Stimulated activated CD4-positive, alpha-beta T cell treated with anti-CD3 and anti-CD28 coated beads, Interleukin-2, amount 100 ng/mL, for 24 hours (primary cell): ENCODE data around the gene CFAP410.

ENCODE experiments used
- DNase-seq, 2 donors: peaks; one replicate each; pipeline ENCODE4 v3.0.0-alpha.2; 2020

Gene CFAP410

GRCh38 chr21:44338971-44339910 lies at the start of gene CFAP410:
Gene CFAP410 (minus strand): TSS chr21:44339390. CDS start chr21:44339194, 196 bp downstream.
- peak; percentile 94 for DNase-seq

- no peak for DNase-seq
Observed at GRCh38 chr21:44384968-44385367, 45.8 kb upstream of the CFAP410 start.

GRCh38 chr21:44383216-44383615 lies 44.0 kb upstream of the CFAP410 start:
- no peak for DNase-seq

- no peak for DNase-seq
Observed at GRCh38 chr21:44382536-44382935, 43.3 kb upstream of the CFAP410 start.

GRCh38 chr21:44381874-44382273 lies 42.7 kb upstream of the CFAP410 start:
- no peak for DNase-seq

- DNase-seq, result no peak
Observed at GRCh38 chr21:44380876-44381275, 41.7 kb upstream of the CFAP410 start.

- DNase-seq, result no peak
Observed at GRCh38 chr21:44379991-44380865, 41.0 kb upstream of the CFAP410 start.

- no peak for DNase-seq
Observed at GRCh38 chr21:44379515-44379848, 40.3 kb upstream of the CFAP410 start.

GRCh38 chr21:44378646-44379514 lies 39.7 kb upstream of the CFAP410 start:
- DNase-seq, result no peak

GRCh38 chr21:44377922-44378645 lies 38.9 kb upstream of the CFAP410 start:
- no peak for DNase-seq

- no peak for DNase-seq
Observed at GRCh38 chr21:44377201-44377921, 38.2 kb upstream of the CFAP410 start.

- no peak for DNase-seq
Observed at GRCh38 chr21:44376606-44377005, 37.4 kb upstream of the CFAP410 start.

GRCh38 chr21:44375761-44376241 lies 36.6 kb upstream of the CFAP410 start:
- no peak for DNase-seq

- no peak for DNase-seq
Observed at GRCh38 chr21:44375281-44375651, 36.1 kb upstream of the CFAP410 start.

- DNase-seq, result no peak
Observed at GRCh38 chr21:44374601-44375280, 35.6 kb upstream of the CFAP410 start.

GRCh38 chr21:44372616-44373015 lies 33.4 kb upstream of the CFAP410 start:
- DNase-seq, result no peak

- no peak for DNase-seq
Observed at GRCh38 chr21:44371596-44371995, 32.4 kb upstream of the CFAP410 start.

GRCh38 chr21:44370786-44371410 lies 31.7 kb upstream of the CFAP410 start:
- no peak for DNase-seq

- DNase-seq, result no peak
Observed at GRCh38 chr21:44370027-44370735, 31.0 kb upstream of the CFAP410 start.
